ENCODE measurements around the gene MAL.

The MAL gene

GRCh38 chr2:95048825-95049682 is 23.5 kb downstream of the MAL start:
- H3K4me3 ChIP-seq (ENCODE audit: low read depth, low read length): no peak overlapping the region
- no peak for DNase-seq (ENCODE audit: low read depth)
- TF ChIP-seq, protein P1, sequence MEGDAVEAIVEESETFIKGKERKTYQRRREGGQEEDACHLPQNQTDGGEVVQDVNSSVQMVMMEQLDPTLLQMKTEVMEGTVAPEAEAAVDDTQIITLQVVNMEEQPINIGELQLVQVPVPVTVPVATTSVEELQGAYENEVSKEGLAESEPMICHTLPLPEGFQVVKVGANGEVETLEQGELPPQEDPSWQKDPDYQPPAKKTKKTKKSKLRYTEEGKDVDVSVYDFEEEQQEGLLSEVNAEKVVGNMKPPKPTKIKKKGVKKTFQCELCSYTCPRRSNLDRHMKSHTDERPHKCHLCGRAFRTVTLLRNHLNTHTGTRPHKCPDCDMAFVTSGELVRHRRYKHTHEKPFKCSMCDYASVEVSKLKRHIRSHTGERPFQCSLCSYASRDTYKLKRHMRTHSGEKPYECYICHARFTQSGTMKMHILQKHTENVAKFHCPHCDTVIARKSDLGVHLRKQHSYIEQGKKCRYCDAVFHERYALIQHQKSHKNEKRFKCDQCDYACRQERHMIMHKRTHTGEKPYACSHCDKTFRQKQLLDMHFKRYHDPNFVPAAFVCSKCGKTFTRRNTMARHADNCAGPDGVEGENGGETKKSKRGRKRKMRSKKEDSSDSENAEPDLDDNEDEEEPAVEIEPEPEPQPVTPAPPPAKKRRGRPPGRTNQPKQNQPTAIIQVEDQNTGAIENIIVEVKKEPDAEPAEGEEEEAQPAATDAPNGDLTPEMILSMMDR (IDR thresholded peaks at IDR 0.05; ENCODE audit: low read depth, low read length, missing control alignments): no peak

GRCh38 chr2:95049683-95049955 is 24.1 kb downstream of the MAL start:
- no peak overlapping the region for H3K4me3 ChIP-seq (ENCODE audit: low read depth, low read length)
- DNase-seq (ENCODE audit: low read depth): no peak
- TF ChIP-seq, protein P1 (IDR thresholded peaks at IDR 0.05; ENCODE audit: low read depth, low read length, missing control alignments): no peak

- no peak for DNase-seq (ENCODE audit: low read depth)
- TF ChIP-seq, protein P1 (IDR thresholded peaks at IDR 0.05; ENCODE audit: low read depth, low read length, missing control alignments): no peak
- H3K4me3 ChIP-seq (ENCODE audit: low read depth, low read length): no peak overlapping the region
Measured at GRCh38 chr2:95049961-95050360, 24.5 kb downstream of the MAL start.

DNA sequence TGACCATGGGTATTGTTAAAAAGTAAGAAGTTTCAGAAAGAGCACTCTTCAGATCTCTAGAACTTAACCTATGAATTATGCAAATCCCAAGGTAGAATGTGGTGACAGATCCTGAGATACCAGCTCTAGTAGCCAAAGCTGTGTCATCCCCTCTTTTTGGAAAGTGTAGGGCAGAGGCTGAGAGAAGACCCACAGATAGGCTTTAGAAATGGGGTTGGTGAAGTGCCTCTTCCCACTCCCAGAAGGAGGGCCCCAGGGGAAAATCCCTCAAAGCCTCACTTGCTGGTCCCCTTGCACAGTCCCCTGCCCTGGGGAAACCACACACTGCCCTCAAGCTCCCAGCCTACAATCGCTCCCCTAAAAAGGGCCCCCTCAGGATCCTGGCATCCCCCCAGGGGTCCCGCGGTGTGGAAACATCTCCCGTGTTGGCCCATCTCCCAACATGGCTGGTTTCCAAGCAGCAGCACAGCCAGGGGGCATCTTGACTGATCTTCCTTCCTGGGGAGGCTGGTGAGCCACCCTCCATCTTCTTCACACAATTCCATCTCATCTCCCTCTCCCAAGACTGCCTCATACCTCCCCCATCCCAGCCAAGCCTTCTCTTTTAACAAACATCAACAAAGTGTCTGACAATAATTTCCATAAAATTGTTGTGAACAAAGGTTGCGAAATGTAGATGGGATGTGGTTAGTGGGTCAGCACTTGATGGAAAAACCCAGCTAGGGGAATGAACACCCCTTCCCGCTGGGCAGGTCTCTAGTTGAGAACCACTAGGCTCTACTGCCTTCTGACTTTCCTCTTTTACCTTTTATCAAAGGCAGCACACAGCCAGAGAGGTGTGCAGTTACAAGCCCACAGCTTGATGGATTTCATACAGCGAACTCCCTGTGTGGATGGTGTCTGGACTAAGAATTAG is 25.1 kb downstream of the MAL start:
- DNase-seq (ENCODE audit: low read depth): no peak
- no peak overlapping the region for H3K4me3 ChIP-seq (ENCODE audit: low read depth, low read length)
- TF ChIP-seq, protein P1 (IDR thresholded peaks at IDR 0.05; ENCODE audit: low read depth, low read length, missing control alignments): no peak

DNA sequence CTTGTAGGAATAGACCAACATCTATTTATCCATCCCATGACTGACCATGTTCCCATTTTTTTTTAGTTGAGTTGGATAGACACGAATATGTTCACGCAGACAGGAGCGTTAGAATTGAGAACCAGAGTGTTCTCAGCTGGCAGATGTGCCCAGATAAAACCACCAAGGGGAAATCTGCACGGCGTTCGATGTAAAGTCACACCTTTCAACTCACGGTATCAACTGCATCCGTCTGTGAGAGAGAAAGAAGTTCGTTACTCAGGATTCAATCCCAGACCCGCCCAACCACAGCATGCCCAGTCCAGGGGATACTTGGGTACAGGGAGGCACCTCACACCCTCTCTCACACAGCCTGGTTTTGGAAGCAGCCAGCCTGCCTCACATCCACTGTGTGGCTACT is 26.1 kb downstream of the MAL start:
- no peak for DNase-seq (ENCODE audit: low read depth)
- H3K4me3 ChIP-seq (ENCODE audit: low read depth, low read length): no peak overlapping the region
- TF ChIP-seq, protein P1 (IDR thresholded peaks at IDR 0.05; ENCODE audit: low read depth, low read length, missing control alignments): no peak

DNA sequence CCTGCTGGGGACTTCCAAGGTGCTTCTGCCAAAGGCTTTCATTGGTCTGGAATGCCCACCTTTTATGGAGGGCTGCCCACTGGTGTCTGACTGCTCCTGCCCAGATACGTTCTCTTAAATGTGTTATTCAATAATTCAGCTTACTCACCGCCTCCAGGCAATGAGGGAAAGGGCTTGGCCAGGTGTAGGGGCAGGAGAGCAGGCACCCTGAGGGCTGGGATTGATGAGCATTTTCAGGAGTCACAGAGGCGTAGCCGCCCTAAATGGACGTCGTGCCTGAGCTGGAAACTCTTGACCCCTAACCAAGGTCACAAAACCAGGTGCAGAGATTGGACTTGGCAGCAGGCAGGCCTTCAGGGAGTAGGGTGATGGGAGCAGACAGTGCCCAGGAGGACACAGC is 26.8 kb downstream of the MAL start:
- no peak for DNase-seq (ENCODE audit: low read depth)
- no peak overlapping the region for H3K4me3 ChIP-seq (ENCODE audit: low read depth, low read length)
- TF ChIP-seq, protein P1 (IDR thresholded peaks at IDR 0.05; ENCODE audit: low read depth, low read length, missing control alignments): no peak
